SJCRH30 (cell line): Measurements from ENCODE around the gene ANKRD33. TPM values are rescaled to one million over a fixed set of nuclear protein-coding genes. Genes with fewer than 3 reads are reported as not detected.

ENCODE experiments used
- DNase-seq, 2 experiments: peaks; one replicate each; pipeline ENCODE4 v3.0.0-alpha.2; 2015 to 2020
- H3K27ac ChIP-seq: fragments of 250-450 bp; sonication (Bioruptor Pico); 2 replicates; pipeline ENCODE4 v1.5.1; 2020; ENCODE audit warnings: mild to moderate bottlenecking, moderate library complexity
- H3K27me3 ChIP-seq: fragments of 250-450 bp; sonication (Bioruptor Pico); 2 replicates; pipeline ENCODE4 v1.5.1; 2020; ENCODE audit warnings: mild to moderate bottlenecking, moderate library complexity
- H3K36me3 ChIP-seq: fragments of 250-450 bp; sonication (Bioruptor Pico); 2 replicates; pipeline ENCODE4 v1.5.1; 2020; ENCODE audit warnings: mild to moderate bottlenecking, moderate library complexity
- H3K4me1 ChIP-seq: fragments of 250-450 bp; sonication (Bioruptor Pico); 2 replicates; pipeline ENCODE4 v1.5.1; 2020; ENCODE audit warnings: mild to moderate bottlenecking, moderate library complexity
- H3K4me3 ChIP-seq: fragments of 250-450 bp; sonication (Bioruptor Pico); 2 replicates; pipeline ENCODE4 v1.5.1; 2020; ENCODE audit warnings: mild to moderate bottlenecking, moderate library complexity
- H3K9me3 ChIP-seq: fragments of 250-450 bp; sonication (Bioruptor Pico); replicated peaks from 2 replicates; pipeline ENCODE4 v1.5.1; 2020; ENCODE audit warnings: mild to moderate bottlenecking, moderate library complexity
- total RNA-seq: library from RNA; depleted of rRNA; stranded (reverse); fragments of >200 nt; shearing (Covaris generic); gene quantifications from 2 replicates; pipeline ENCODE4 v1.2.3, GENCODE V29; 2014

The ANKRD33 gene
- total RNA-seq, 1 experiment from 2014 or later, result not detected

GRCh38 chr12:51898937-51899336, 11.0 kb downstream of the ANKRD33 start:
- Histone ChIP-seq H3K4me1 (no peaks in the 10 kb centered on the region), H3K27ac (no peak overlapping the region), H3K36me3 (no peaks in the 10 kb centered on the region), H3K27me3 (peaks cover 8% of the 10 kb centered on the region), H3K4me3 (no peak overlapping the region), H3K9me3 (no peaks in the 10 kb centered on the region)
- DNase-seq, result no peak

DNA sequence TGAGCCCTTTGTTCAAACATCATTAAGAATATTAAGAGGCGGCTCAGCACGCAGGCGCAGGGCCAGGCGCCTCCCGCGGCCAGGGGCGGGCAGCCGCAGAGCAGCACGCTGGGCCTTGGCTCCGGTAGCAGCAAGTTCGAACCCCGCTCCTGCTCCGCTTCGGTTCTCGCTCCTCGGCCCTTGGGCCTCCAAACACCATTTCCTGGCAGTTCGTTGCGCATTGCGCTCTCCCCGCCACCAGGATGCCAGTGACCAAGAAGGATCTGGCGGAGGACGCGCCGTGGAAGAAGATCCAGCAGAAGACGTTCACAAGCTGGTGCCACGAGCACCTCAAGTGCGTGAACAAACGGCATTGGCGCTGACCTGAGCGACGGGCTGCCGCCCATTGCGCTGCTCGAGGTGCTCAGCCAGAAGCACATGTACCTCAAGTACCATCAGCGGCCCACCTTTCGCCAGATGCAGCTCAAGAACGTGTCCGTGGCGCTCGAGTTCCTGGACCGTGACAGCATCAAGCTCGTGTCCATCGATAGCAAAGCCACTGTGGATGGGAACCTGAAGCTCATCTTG, 12.5 kb downstream of the ANKRD33 start:
- no peaks in the 10 kb centered on the region for H3K36me3 ChIP-seq
- DNase-seq, result no peak
- no peak overlapping the region for H3K27ac ChIP-seq
- peaks cover 8% of the 10 kb centered on the region for H3K27me3 ChIP-seq
- H3K4me1 ChIP-seq, result peaks cover 8% of the 10 kb centered on the region
- no peaks in the 10 kb centered on the region for H3K9me3 ChIP-seq
- no peak overlapping the region for H3K4me3 ChIP-seq

DNA sequence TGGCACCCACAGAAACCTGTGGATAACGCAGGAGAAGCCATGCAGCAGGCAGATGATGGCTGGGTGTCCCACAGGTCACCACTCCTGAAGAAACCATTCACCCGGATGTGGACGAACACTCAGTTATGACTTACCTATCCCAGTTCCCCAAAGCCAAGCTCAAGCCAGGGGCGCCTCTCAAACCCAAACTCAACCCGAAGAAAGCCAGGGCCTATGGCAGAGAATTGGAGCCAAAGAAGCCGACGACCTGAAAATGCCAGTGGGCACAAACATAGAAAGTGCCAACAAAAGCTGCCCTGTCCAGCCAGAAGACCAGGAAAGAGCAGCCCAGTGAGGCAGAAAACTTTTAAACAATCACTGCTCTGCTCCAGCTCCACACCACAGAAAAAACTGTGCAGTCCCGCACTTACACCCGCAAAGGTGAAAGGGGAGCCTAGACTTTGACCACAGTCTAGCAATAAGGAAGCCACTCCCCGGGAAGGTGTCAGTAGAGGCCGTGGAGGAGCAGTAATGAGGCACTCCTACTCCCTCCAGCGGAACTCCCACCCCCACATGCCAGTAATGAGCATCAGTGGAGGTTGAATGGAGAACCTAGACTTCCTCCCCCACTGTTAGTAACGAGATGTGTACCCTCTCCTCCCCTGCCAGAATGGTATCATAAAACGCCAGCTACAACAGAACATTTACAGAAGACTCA, 13.4 kb downstream of the ANKRD33 start:
- no peaks in the 10 kb centered on the region for H3K9me3 ChIP-seq
- peaks cover 8% of the 10 kb centered on the region for H3K27me3 ChIP-seq
- DNase-seq, result no peak
- peaks cover 17% of the 10 kb centered on the region for H3K4me1 ChIP-seq
- H3K36me3 ChIP-seq, result no peaks in the 10 kb centered on the region
- no peak overlapping the region for H3K4me3 ChIP-seq
- no peak overlapping the region for H3K27ac ChIP-seq

GRCh38 chr12:51901881-51902280, 14.0 kb downstream of the ANKRD33 start:
- Histone ChIP-seq H3K36me3 (no peaks in the 10 kb centered on the region), H3K27me3 (peaks cover 8% of the 10 kb centered on the region), H3K4me3 (no peak overlapping the region), H3K4me1 (peaks cover 20% of the 10 kb centered on the region), H3K27ac (no peak overlapping the region), H3K9me3 (no peaks in the 10 kb centered on the region)
- no peak for DNase-seq

GRCh38 chr12:51904951-51905470, 17.1 kb downstream of the ANKRD33 start:
- Histone ChIP-seq H3K4me3 (peak overlapping the region; percentile 13), H3K9me3 (no peaks in the 10 kb centered on the region), H3K27ac (peak overlapping the region; percentile 76), H3K36me3 (no peaks in the 10 kb centered on the region), H3K27me3 (no peaks in the 10 kb centered on the region), H3K4me1 (peaks cover 20% of the 10 kb centered on the region)
- DNase-seq, result peak in 1 of 2 experiments; percentile 67

- peaks cover 25% of the 10 kb centered on the region for H3K4me1 ChIP-seq
- DNase-seq, result peak; percentile 74 to 86
- no peaks in the 10 kb centered on the region for H3K27me3 ChIP-seq
- H3K36me3 ChIP-seq, result no peaks in the 10 kb centered on the region
- no peaks in the 10 kb centered on the region for H3K9me3 ChIP-seq
- H3K4me3 ChIP-seq, result peak overlapping the region; percentile 13
- peak overlapping the region; percentile 76 for H3K27ac ChIP-seq
These were observed 17.8 kb downstream of the ANKRD33 start for GRCh38 chr12:51905471-51906429.

- Histone ChIP-seq H3K27me3 (no peaks in the 10 kb centered on the region), H3K4me1 (peaks cover 33% of the 10 kb centered on the region), H3K9me3 (no peaks in the 10 kb centered on the region), H3K4me3 (no peak overlapping the region), H3K36me3 (no peaks in the 10 kb centered on the region), H3K27ac (no peak overlapping the region)
- no peak for DNase-seq
These were observed 18.7 kb downstream of the ANKRD33 start for GRCh38 chr12:51906430-51907082.

DNA sequence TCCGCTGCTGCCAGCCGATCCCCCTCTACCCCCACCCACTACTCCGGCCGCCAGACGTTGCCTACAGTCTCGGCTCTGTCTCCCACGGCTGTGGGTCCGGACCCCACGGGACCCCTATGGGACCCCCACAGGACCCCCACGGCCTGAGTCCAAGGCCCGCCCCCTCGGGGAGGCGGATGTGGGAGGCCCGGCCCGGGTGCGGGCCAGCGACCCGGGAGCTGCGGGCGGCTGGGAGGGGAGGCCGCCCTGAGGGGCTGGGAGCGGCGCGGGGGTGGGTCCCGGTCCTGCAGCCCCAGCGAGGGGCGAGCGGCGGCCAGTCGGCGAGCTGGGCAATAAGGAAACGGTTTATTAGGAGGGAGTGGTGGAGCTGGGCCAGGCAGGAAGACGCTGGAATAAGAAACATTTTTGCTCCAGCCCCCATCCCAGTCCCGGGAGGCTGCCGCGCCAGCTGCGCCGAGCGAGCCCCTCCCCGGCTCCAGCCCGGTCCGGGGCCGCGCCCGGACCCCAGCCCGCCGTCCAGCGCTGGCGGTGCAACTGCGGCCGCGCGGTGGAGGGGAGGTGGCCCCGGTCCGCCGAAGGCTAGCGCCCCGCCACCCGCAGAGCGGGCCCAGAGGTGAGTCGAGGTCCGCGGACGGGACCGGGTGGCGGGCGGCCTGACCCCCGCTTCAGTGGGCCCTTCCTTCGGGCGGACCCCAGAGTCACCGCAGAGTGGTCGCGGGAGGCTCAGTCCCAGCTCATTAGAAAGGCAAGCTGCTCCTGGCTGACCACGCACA, 19.4 kb downstream of the ANKRD33 start, which contains the start of gene ACVRL1:
ACVRL1 (plus strand) TSS at position 422 of the 773 bp plus-strand sequence. CDS start 4,971 bp downstream, outside the sequence.
- DNase-seq, result no peak
- peaks cover 40% of the 10 kb centered on the region for H3K4me1 ChIP-seq
- H3K27ac ChIP-seq, result no peak within 1 kb of the TSS
- H3K9me3 ChIP-seq, result no peaks in the 10 kb centered on the region
- H3K36me3 ChIP-seq, result no peaks in the 10 kb centered on the region
- no peak within 1 kb of the TSS for H3K4me3 ChIP-seq
- H3K27me3 ChIP-seq, result no peaks in the 10 kb centered on the region

- H3K4me1 ChIP-seq, result peaks cover 45% of the 10 kb centered on the region
- H3K9me3 ChIP-seq, result no peaks in the 10 kb centered on the region
- no peak for DNase-seq
- H3K36me3 ChIP-seq, result no peaks in the 10 kb centered on the region
- H3K27me3 ChIP-seq, result no peaks in the 10 kb centered on the region
- no peak overlapping the region for H3K4me3 ChIP-seq
- no peak overlapping the region for H3K27ac ChIP-seq
These were observed 20.0 kb downstream of the ANKRD33 start for GRCh38 chr12:51907856-51908425.

GRCh38 chr12:51908876-51909592, 21.1 kb downstream of the ANKRD33 start:
- Histone ChIP-seq H3K4me1 (peaks cover 45% of the 10 kb centered on the region), H3K4me3 (no peak overlapping the region), H3K9me3 (no peaks in the 10 kb centered on the region), H3K36me3 (no peaks in the 10 kb centered on the region), H3K27ac (no peak overlapping the region), H3K27me3 (no peaks in the 10 kb centered on the region)
- DNase-seq, result no peak

DNA sequence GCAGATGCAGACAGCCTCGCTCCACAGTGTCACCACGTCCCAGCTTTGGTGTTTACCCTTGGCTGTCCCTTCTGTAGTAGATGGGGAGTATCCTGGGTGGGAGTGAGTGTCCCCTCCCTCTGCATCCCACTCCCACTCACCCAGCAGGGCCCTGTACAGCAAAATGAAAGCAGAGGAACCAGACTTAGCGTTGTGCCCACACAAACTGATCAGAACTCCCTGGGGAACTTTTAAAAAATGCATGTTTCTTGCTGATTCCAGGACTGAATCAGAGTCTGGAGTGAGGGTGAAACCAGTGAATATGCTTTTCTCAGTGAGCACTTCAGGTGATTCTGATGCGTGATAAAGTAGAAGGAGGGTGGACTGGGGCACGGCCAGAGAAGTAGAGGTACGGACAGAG, 22.3 kb downstream of the ANKRD33 start:
- peaks cover 39% of the 10 kb centered on the region for H3K4me1 ChIP-seq
- H3K9me3 ChIP-seq, result no peaks in the 10 kb centered on the region
- no peaks in the 10 kb centered on the region for H3K27me3 ChIP-seq
- no peak overlapping the region for H3K27ac ChIP-seq
- H3K36me3 ChIP-seq, result no peaks in the 10 kb centered on the region
- H3K4me3 ChIP-seq, result no peak overlapping the region
- DNase-seq, result no peak

DNA sequence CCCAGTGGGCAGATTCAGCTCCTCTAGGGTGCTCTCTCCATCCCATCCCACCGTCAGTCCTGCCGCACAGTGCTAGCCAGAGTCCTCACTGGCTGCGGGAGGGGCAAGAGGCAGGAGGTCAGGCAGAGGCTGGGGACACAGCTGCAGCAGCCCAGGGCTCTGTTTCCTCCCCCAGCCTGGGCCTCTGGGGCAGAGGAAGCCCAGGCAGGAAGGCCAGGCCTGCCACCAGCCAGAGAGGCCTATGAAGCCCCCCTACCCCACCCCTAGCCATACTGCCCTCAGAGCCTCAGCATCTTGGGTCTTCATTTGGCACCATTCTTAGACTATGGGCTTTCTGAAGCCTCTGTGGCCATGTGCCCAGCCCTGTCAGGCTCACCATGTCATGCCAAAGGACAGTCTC, 22.8 kb downstream of the ANKRD33 start:
- H3K4me1 ChIP-seq, result peaks cover 34% of the 10 kb centered on the region
- no peaks in the 10 kb centered on the region for H3K36me3 ChIP-seq
- H3K9me3 ChIP-seq, result no peaks in the 10 kb centered on the region
- DNase-seq, result peak in 1 of 2 experiments; percentile 48
- H3K27ac ChIP-seq, result no peak overlapping the region
- no peaks in the 10 kb centered on the region for H3K27me3 ChIP-seq
- H3K4me3 ChIP-seq, result no peak overlapping the region

GRCh38 chr12:51911307-51911706, 23.4 kb downstream of the ANKRD33 start:
- no peak overlapping the region for H3K27ac ChIP-seq
- peaks cover 28% of the 10 kb centered on the region for H3K4me1 ChIP-seq
- H3K36me3 ChIP-seq, result no peaks in the 10 kb centered on the region
- no peaks in the 10 kb centered on the region for H3K27me3 ChIP-seq
- no peaks in the 10 kb centered on the region for H3K9me3 ChIP-seq
- DNase-seq, result no peak
- H3K4me3 ChIP-seq, result no peak overlapping the region
